Mesenchymal stem cell (in vitro differentiated cells and primary cell): ENCODE results near the gene TMEM204.
A peak's percentile ranks its signal among the peaks of the same experiment; 100 is the strongest.

Experiments used
- DNase-seq: peaks from one replicate; pipeline ENCODE4 v3.0.0-alpha.2; 2013
- H2AFZ ChIP-seq: one replicate; pipeline ENCODE4 v1.6.1; 2013; ENCODE audit warnings: low read depth, mild to moderate bottlenecking, control low read depth, inconsistent platforms, low read length, moderate library complexity
- H2AK5ac ChIP-seq: 2 replicates; pipeline ENCODE4 v1.6.1; 2013; ENCODE audit warnings: low read length, moderate library complexity, mild to moderate bottlenecking, inconsistent platforms; ENCODE audit not compliant: severe bottlenecking
- H2BK120ac ChIP-seq: one replicate; pipeline ENCODE4 v1.6.1; 2013; ENCODE audit warnings: low read depth, mild to moderate bottlenecking, inconsistent platforms, low read length, moderate library complexity
- H2BK12ac ChIP-seq, 2 experiments: one replicate each; pipeline ENCODE4 v1.6.1; 2013; ENCODE audit warnings: inconsistent platforms in 2 of 2, low read length in 2 of 2, mild to moderate bottlenecking in 2 of 2, moderate library complexity in 2 of 2, control low read depth in 1 of 2
- H2BK15ac ChIP-seq: one replicate; pipeline ENCODE4 v1.6.1; 2013; ENCODE audit warnings: mild to moderate bottlenecking, low read depth, inconsistent platforms; ENCODE audit not compliant: poor library complexity, severe bottlenecking
- H2BK5ac ChIP-seq: 2 replicates; pipeline ENCODE4 v1.6.1; 2013; ENCODE audit warnings: low read depth, mild to moderate bottlenecking, low read length, control low read depth, inconsistent platforms; ENCODE audit not compliant: poor library complexity, severe bottlenecking
- H3K14ac ChIP-seq, 2 experiments: one replicate each; pipeline ENCODE4 v1.6.1; 2013; ENCODE audit warnings: inconsistent platforms in 2 of 2, low read length in 2 of 2, control low read depth in 1 of 2, mild to moderate bottlenecking in 1 of 2, moderate library complexity in 1 of 2
- H3K18ac ChIP-seq, 2 experiments: one replicate each; pipeline ENCODE4 v1.6.1; 2013; ENCODE audit warnings: inconsistent platforms in 2 of 2, low read length in 2 of 2, control low read depth in 1 of 2, low read depth in 1 of 2, mild to moderate bottlenecking in 1 of 2
- H3K23ac ChIP-seq, 2 experiments: one replicate each; pipeline ENCODE4 v1.6.1; 2013; ENCODE audit warnings: inconsistent platforms in 2 of 2, low read length in 2 of 2, mild to moderate bottlenecking in 2 of 2, moderate library complexity in 2 of 2, control low read depth in 1 of 2
- H3K27ac ChIP-seq: 2 replicates; pipeline ENCODE4 v1.5.1; 2013; ENCODE audit warnings: mild to moderate bottlenecking, moderate library complexity, low read length, control low read depth, inconsistent platforms; ENCODE audit not compliant: poor library complexity, severe bottlenecking
- H3K27me3 ChIP-seq, 2 experiments: 2 replicates each; pipeline versions ENCODE4 v1.6.1 to v1.7.0; 2013; ENCODE audit warnings: low read length in 2 of 2, mild to moderate bottlenecking in 2 of 2, moderate library complexity in 2 of 2, control low read depth in 1 of 2, inconsistent platforms in 1 of 2; ENCODE audit not compliant: control insufficient read depth in 1 of 2, insufficient read depth in 1 of 2
- H3K36me3 ChIP-seq, 2 experiments: 2 replicates each; pipeline versions ENCODE4 v1.6.1 to v1.7.0; 2013; ENCODE audit warnings: low read length in 2 of 2, control low read depth in 1 of 2, inconsistent platforms in 1 of 2, low read depth in 1 of 2, mild to moderate bottlenecking in 1 of 2; ENCODE audit not compliant: insufficient read depth in 2 of 2, control insufficient read depth in 1 of 2
- H3K4ac ChIP-seq, 2 experiments: one replicate each; pipeline ENCODE4 v1.6.1; 2013; ENCODE audit warnings: inconsistent platforms in 2 of 2, low read length in 2 of 2, mild to moderate bottlenecking in 2 of 2, moderate library complexity in 2 of 2, control low read depth in 1 of 2, low read depth in 1 of 2
- H3K4me1 ChIP-seq: 2 replicates; pipeline ENCODE4 v1.6.1; 2013; ENCODE audit warnings: low read depth, low read length, control low read depth; ENCODE audit not compliant: control insufficient read depth, insufficient read depth
- H3K4me2 ChIP-seq: 2 replicates; pipeline ENCODE4 v1.6.1; 2013; ENCODE audit warnings: low read length, mild to moderate bottlenecking, inconsistent platforms; ENCODE audit not compliant: poor library complexity, severe bottlenecking
- H3K4me3 ChIP-seq, 2 experiments: 2 replicates each; pipeline versions ENCODE4 v1.5.1 to v1.7.0; 2013; ENCODE audit warnings: low read length in 2 of 2, mild to moderate bottlenecking in 2 of 2, control low read depth in 1 of 2, low read depth in 1 of 2; ENCODE audit not compliant: insufficient read depth in 1 of 2
- H3K79me1 ChIP-seq: replicated peaks from 2 replicates; pipeline ENCODE4 v1.6.1; 2013; ENCODE audit warnings: mild to moderate bottlenecking, control low read depth, low read length, inconsistent platforms; ENCODE audit not compliant: poor library complexity, severe bottlenecking
- H3K9ac ChIP-seq: 2 replicates; pipeline ENCODE4 v1.7.0; 2013; ENCODE audit warnings: mild to moderate bottlenecking, low read length, moderate library complexity
- H3K9me3 ChIP-seq: 2 replicates; pipeline ENCODE4 v1.7.0; 2013; ENCODE audit warnings: mild to moderate bottlenecking, low read length; ENCODE audit not compliant: control insufficient read depth
- H4K8ac ChIP-seq: one replicate; pipeline ENCODE4 v1.6.1; 2013; ENCODE audit warnings: inconsistent platforms, mild to moderate bottlenecking, low read length, moderate library complexity
- H4K91ac ChIP-seq: one replicate; pipeline ENCODE4 v1.6.1; 2013; ENCODE audit warnings: mild to moderate bottlenecking, low read length, inconsistent platforms
- WGBS: methylation state at CpG from one replicate; pipeline ENCODE4 v1.1.7; 2013; ENCODE audit warnings: mixed read lengths; 5-methylcytosine and 5-hydroxymethylcytosine counted together

The TMEM204 gene

DNA sequence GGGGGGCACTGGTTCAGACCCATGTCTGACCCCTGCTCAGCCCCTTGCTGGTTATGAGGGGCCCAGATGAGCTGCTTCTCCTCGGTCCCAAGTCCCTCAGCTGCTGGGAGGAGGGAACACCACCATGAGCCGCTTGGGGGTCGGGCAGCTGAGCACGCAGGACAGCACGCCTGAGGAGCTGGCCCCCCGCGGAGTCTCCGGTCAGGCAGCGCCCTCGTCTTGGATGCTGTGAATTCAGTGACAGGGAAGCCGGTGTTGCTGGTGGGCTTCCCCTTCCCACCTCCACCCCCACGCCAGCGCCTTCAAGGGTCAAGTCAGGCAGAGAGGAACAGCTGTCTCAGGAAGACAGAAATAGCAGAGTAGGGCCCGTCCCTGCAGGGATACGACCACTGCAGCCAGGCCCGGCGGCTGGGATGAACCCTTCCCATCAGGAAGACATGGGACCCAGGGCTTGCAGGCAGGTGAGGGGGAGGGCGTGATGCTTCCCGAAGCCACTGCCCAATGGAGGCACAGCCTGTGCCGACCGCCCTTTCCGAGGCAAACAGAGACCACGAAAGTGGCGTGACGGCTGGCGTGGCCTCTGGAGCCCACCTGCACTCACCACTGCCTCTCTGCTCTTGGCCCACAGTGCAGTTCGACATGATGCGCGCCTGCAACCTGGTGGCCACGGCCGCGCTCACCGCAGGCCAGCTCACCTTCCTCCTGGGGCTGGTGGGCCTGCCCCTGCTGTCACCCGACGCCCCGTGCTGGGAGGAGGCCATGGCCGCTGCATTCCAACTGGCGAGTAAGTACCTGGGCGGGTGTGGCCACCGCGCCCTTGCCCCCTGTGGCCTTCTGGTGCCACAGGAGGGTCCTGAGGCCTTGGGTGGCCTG lies 8.1 kb downstream of the TMEM204 start:
- H3K27me3 ChIP-seq = no peaks in the 10 kb centered on the region
- peaks cover 41 to 78% of the 10 kb centered on the region in 2 experiments for H3K36me3 ChIP-seq
- H3K79me1 ChIP-seq = peaks cover 36% of the 10 kb centered on the region
- H3K27ac ChIP-seq = no peak overlapping the region
- no peak overlapping the region for H2BK5ac ChIP-seq
- no peak overlapping the region for H3K9ac ChIP-seq
- no peak overlapping the region for H4K8ac ChIP-seq
- H3K9me3 ChIP-seq = no peaks in the 10 kb centered on the region
- WGBS = 92% methylated on average over 41 of the region's 41 CpGs
- H2AFZ ChIP-seq = no peak overlapping the region
- H3K14ac ChIP-seq = peak overlapping the region in 1 of 2 experiments; percentile 16
- no peak overlapping the region for H3K23ac ChIP-seq
- H2BK12ac ChIP-seq = no peak overlapping the region
- peaks cover 23% of the 10 kb centered on the region for H3K4me1 ChIP-seq
- H2BK15ac ChIP-seq = peak overlapping the region; percentile 34
- H2AK5ac ChIP-seq = no peak overlapping the region
- peak overlapping the region; percentile 21 for H4K91ac ChIP-seq
- no peak overlapping the region for H2BK120ac ChIP-seq
- no peak for DNase-seq
- peak overlapping the region in 1 of 2 experiments; percentile 16 for H3K18ac ChIP-seq
- peak overlapping the region in 1 of 2 experiments; percentile 5 for H3K4me3 ChIP-seq
- peak overlapping the region in 1 of 2 experiments; percentile 73 for H3K4ac ChIP-seq
- no peak overlapping the region for H3K4me2 ChIP-seq

DNA sequence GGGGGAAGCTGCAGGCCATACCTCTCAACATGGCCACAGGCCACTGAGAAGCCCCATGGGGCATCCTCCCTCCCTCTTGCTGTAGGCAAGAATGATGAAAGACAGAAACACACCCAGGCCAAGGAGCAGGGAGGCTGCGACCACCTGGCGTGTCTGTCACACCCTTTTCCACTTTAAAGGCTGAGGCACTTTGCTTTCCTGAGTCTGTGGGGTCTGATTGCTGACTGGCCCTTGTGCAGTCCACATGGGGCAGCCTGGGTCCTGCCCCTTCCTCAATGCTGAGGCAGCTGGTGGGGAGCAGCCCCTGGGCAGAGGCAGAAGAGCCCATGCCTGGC lies 8.7 kb downstream of the TMEM204 start:
- Histone ChIP-seq H2AK5ac (no peak overlapping the region), H2BK15ac (peak overlapping the region; percentile 34), H2BK5ac (no peak overlapping the region), H3K18ac (no peak overlapping the region), H3K4me3 (no peak overlapping the region), H3K9ac (no peak overlapping the region), H3K14ac (no peak overlapping the region), H3K4me1 (peaks cover 25% of the 10 kb centered on the region), H3K4me2 (no peak overlapping the region), H3K36me3 (peaks cover 41 to 78% of the 10 kb centered on the region in 2 experiments), H3K4ac (peak overlapping the region in 1 of 2 experiments; percentile 39), H3K27ac (no peak overlapping the region), H3K9me3 (no peaks in the 10 kb centered on the region), H3K23ac (no peak overlapping the region), H4K8ac (peak overlapping the region; percentile 16), H3K79me1 (peaks cover 30% of the 10 kb centered on the region), H2BK120ac (no peak overlapping the region), H2BK12ac (peak overlapping the region in 1 of 2 experiments; percentile 37), H2AFZ (no peak overlapping the region), H4K91ac (peak overlapping the region; percentile 79), H3K27me3 (no peaks in the 10 kb centered on the region)
- 92% methylated on average over 2 of the region's 2 CpGs for WGBS
- DNase-seq = no peak

DNA sequence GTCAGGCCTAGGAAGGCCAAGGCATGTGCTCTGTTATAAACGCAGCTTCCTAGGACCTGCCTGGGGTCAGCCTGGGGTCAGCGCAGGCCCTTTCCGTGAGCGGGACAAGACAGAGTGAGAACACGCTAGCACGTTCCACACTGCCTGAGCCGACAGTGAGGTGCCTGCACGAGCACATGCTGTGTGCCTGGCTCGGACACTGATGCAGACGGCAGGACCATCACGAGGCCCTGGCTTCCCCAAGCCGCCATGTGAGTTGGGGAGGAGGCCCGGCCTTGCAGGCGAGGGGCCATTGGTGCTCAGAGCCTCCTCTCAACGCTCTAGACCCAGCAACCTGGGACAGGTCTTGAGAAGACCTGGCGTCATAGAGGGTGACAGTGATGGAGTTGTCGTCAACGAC lies 9.1 kb downstream of the TMEM204 start:
- Histone ChIP-seq H2AK5ac (no peak overlapping the region), H3K27me3 (no peaks in the 10 kb centered on the region), H3K27ac (no peak overlapping the region), H3K14ac (no peak overlapping the region), H3K4ac (peak overlapping the region in 1 of 2 experiments; percentile 39), H3K4me3 (no peak overlapping the region), H2BK12ac (peak overlapping the region in 1 of 2 experiments; percentile 37), H3K4me2 (no peak overlapping the region), H3K9ac (no peak overlapping the region), H3K4me1 (peaks cover 25% of the 10 kb centered on the region), H2BK120ac (no peak overlapping the region), H3K79me1 (peaks cover 27% of the 10 kb centered on the region), H3K23ac (no peak overlapping the region), H3K9me3 (no peaks in the 10 kb centered on the region), H4K91ac (peak overlapping the region; percentile 79), H3K18ac (peak overlapping the region in 1 of 2 experiments; percentile 73), H2BK5ac (no peak overlapping the region), H3K36me3 (peaks cover 39 to 75% of the 10 kb centered on the region in 2 experiments), H2BK15ac (no peak overlapping the region), H2AFZ (no peak overlapping the region), H4K8ac (peak overlapping the region; percentile 16)
- DNase-seq = no peak
- 92% methylated on average over 18 of the region's 18 CpGs for WGBS

DNA sequence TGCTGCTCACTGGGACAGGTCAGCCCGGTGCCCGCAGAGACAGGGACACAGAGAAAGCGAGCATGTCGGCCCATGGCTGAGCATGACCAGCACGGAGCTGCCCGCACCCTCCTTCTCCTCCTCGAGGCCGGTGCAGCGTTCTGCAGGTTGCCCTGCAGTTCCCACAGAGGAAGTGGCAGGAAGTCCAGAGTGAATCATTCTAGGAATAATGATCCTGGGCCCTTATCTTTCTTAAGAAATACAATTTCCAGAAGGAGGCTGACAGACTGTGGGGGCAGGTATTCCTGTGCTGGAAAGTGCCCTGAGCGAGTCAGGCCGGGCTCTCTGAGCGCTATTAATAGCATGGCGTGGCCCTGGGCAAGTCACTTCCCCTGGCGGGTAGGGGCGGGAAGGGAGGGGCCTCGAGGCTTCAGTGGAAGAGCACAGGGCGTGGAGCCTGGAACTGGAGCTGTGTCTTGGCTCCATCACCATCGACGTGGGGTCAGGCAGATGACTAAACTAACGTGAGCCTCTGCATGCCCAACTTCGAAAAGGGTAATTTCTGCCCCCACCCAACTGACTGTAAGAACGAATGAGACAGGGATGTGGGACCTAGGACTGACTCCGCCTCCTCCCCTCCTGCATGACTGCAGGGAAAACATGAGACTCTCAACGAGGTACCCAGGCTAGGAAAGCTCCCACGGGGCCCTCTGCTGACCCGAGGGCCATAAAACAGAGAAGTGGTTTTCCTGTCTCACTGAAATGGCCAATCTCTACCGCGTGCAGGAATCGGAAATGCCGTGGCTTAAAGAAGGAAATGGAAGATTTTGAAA lies 9.8 kb downstream of the TMEM204 start:
- H3K79me1 ChIP-seq = peaks cover 23% of the 10 kb centered on the region
- H3K36me3 ChIP-seq = peaks cover 31 to 70% of the 10 kb centered on the region in 2 experiments
- H2AK5ac ChIP-seq = no peak overlapping the region
- no peak overlapping the region for H3K23ac ChIP-seq
- no peak overlapping the region for H2BK5ac ChIP-seq
- H2BK12ac ChIP-seq = peak overlapping the region in 1 of 2 experiments; percentile 37
- H2AFZ ChIP-seq = no peak overlapping the region
- H3K18ac ChIP-seq = peak overlapping the region in 1 of 2 experiments; percentile 73
- H3K4ac ChIP-seq = no peak overlapping the region
- no peak overlapping the region for H3K4me3 ChIP-seq
- no peak overlapping the region for H3K4me2 ChIP-seq
- no peaks in the 10 kb centered on the region for H3K27me3 ChIP-seq
- 26% methylated on average over 26 of the region's 30 CpGs for WGBS
- no peak overlapping the region for H3K14ac ChIP-seq
- H3K27ac ChIP-seq = no peak overlapping the region
- peak overlapping the region; percentile 36 for H3K9ac ChIP-seq
- peaks cover 30% of the 10 kb centered on the region for H3K4me1 ChIP-seq
- no peak overlapping the region for H2BK15ac ChIP-seq
- H2BK120ac ChIP-seq = no peak overlapping the region
- peak overlapping the region; percentile 33 for H4K8ac ChIP-seq
- H4K91ac ChIP-seq = no peak overlapping the region
- peak; percentile 95 for DNase-seq
- H3K9me3 ChIP-seq = no peaks in the 10 kb centered on the region
